ENCODE results near the gene KCNQ1OT1.

DNA sequence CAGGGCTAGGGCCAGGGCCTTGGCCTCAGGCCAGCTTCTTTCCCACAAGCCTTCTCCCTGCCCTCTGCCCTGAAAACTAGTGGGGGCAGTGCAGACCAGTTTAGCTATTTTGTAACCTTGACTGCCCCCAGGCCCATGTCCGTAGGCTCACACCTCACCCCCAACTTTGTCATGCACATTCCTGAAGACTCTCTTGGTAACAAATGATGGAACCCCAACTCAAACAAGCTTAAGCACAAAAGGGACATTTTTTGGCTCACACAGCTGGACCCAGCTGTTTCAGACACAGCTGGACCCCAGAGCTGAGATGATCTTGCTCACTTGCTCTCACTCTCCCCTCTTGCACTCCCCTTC lies 46.6 kb downstream of the KCNQ1OT1 start:
- no peak for TF ChIP-seq POLR2AphosphoS5 (IDR thresholded peaks at IDR 0.05; ENCODE audit: insufficient read depth in 1 of 2, low read depth in 1 of 2)
- TF ChIP-seq CTCF (IDR thresholded peaks at IDR 0.05) = no peak
- TF ChIP-seq POLR2A (IDR thresholded peaks at IDR 0.05) = no peak
